HG02623 (cell line): Measurements from ENCODE around the gene PITPNM3.

ENCODE experiments used
- ATAC-seq: cut with Tn5 transposase; IDR thresholded peaks from one replicate; pipeline ENCODE4 v1.9.1; 2021; ENCODE audit warnings: moderate library complexity; ENCODE audit not compliant: unreplicated experiment

Gene PITPNM3

DNA sequence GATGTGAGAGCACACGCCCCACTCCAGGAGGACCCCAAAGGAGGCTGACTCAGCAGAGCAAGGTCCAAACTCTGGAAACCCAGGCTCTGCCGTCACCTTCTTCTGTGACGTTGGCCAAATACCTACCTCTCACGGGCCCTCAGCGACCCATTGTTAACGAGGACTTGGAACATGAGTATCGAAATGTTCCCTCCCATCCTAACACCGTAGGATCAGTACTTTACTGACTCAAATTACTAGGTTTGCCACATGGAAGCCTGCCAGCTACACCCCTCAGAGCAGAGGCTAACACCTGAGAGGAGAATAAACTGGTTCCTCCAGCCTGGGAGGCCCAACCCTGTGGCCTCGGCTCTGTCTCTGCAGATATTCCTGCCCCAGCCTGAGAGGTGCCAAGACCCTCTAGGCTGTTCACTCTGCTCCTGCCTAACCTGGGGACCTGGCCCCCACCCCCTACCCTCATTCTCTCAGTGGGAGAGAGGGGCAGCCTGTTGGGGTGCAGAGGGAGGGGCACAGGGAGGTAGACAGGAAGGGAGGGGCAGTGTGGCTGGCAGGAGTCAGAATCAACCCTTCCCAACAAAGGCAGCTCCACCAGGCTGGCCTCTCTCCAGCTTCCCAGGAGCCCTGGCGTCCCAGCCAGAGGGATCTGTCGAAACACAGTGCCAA lies 4.4 kb downstream of the PITPNM3 start:
- ATAC-seq: no peak

DNA sequence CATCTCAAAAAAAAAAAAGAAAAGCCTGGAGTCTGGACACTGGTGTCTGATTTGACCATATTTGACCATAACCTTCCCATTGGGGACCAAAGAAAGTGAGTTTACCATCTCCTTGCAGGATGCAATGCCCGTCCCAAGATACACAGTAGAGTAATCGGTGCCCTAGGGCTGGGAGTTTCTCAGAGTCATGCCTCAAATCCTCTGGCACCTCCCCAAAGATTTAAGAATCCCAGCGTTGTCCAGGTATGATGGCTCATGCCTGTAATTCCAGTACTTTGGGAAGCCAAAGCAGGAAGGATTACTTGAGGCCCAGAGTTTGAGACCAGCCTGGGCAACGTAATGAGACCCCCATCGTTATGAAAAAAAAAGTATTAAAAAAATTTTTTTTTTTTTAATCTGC lies 5.0 kb downstream of the PITPNM3 start:
- no peak for ATAC-seq

DNA sequence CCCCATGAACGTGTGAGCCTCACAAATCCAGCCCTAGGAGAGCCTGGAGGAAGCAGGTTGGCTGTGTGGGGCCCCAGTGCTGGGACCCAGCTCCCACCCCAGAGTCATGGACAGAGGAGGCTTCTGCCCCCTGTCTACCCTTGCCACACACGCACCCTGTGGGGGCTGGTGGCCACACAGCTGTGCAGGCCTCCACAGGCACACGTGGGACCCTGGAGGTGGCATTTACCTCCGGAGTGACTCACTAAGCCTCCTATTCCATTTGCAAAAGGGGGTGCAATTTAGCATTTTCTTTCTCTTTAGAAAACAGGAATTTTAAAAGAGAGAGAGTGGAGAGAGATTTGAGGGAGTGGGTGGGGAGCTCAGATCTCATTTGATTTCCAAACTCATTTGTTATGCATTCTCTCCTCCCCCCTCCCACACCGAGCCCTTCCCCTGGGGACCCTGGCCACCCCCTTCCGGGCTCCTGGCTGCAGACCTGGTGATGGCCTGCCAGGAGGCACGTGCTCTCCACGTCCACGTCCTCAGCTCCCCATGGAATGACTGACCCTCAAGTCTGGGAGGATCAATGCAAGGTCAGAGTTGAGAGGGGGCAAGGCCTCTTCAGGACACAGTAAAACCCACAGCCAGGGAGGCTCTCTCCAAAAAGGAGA lies 6.8 kb downstream of the PITPNM3 start:
- no peak for ATAC-seq

DNA sequence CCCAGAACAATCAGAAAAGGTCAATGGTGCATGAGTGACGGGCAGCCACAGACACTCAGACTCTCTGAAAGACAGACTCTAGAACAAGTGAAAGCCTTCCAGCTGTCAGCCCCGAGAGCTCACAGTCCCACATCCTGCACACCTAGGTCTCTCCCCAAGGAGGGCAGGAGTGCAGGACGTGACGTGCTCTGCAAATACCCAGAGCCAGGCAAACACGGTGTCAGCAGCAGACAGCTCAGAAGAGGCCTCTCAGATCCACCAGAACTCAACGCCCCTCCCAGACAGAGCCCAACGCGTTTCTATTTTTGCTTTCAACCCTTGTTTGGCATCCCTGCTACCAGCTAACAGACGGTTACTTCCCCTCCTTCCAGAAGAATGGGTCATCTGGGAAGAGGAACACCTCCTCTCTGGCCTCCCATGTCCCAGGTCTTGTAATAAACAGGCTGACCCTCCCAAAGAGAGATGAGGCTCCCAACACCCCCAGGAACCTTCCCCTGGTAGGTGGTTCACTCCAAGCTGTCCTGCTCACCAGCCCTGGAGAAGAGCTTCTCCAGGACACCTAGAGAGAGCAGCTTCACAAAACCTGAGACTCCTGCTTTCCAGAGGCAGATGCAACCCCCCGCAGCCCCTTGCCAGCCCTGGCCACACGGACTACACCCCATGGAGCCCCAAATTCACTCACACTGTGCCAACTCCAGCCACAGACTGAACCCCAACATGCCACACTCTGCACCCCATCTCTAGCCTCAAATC lies 7.6 kb downstream of the PITPNM3 start:
- ATAC-seq: no peak

DNA sequence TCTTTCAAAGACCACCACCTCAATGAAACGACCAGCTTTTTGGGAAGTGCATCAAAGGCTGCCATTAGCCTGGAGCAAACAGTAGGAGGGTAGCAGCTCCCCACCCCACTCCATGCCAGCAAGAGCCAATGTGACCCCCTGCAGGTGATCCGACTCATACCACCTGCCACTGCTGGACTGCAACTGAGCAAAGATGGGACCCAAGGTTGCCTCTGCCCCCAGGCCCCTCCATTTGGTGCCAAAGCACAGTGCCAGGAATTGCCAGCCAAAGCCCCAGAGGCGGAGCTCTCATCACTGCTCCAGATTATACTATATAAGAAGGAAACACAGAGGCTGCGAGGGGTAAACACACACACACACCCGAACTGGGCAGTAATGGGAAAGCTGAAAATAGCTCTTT lies 8.3 kb downstream of the PITPNM3 start:
- no peak for ATAC-seq

DNA sequence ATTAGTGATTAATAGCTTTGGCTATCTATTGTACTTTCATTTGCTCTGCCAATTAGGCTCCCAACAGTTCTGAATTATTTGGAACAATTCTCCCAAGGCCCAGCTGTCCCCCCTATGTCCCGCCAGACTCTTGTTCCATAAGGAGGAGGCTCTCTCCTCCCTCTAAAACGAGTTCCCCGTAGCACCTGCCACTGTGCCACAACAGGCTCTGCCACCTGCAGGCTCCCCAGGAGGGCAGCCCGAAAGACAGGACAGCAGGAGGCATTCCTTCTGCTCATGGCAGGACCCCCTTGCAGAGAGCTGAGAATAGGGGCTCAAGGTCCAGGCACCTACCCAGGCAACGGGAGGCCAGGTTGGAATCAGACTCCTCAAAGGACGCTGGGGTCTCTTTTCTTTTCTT lies 9.0 kb downstream of the PITPNM3 start:
- no peak for ATAC-seq

DNA sequence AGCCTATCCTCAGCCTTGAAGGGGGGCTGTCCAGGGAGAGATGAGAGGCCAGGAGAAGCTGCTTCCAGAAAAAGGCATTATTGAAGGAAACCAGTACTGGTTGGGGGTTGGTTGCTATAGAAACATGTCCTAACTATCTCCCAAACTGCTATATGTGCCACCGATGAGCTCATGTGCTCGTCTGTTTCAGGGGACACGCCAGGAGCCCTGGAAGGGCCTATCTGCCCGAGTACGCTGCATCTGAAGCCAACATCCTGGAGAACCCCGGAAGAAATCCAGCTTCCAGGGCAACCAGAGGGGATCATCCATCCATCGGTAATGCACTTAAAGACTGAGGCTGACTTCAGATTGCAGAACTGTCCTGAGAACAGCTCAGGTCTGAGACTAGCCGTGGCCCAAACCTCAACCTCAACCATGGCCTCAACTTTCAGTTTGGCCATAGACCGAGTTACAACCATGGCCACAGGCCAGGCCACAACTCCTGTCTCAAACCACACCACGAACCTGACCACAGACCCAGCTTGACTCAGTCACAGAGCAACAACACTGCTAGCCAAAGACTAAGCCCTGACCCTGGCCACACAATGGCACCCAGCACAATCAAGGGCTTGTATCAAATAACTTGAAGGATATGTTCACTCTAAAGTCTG lies 10.2 kb downstream of the PITPNM3 start:
- ATAC-seq: no peak

DNA sequence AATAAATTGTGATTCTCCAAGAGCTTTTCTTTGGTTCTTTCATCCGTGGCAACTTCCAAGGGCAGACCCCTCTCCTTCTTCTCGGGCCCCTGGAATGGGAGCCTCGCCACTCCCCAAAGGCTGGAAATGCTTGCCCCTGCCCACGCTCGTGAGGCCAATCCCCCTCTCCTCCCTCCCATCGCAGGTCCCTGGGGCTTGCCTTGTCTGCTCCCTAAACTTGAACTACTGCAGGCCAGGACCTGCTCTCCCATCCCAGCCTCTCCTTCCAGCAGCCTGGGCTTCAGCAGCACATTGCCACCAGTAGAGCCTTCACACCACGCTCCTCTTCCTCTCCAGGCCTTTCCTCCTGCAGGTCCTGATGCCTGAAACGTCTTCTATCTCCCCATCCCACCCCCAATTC lies 11.1 kb downstream of the PITPNM3 start:
- ATAC-seq: no peak

DNA sequence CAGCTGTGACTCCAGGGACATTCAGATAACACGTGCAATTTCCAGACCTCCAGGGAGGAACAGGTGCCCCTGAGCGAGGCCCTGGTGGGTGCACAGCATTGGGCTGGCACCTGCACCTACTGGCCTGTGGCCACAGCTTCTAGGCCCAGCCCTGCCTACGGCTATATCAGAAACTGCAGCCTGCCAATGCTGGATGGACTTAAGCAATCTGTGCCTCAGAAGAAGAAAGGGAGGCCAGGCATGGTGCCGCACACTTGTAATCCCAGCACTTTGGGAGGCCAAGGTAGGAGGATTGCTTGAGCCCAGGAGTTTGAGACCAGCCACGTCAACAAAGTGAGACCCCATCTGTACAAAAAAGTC lies 12.4 kb downstream of the PITPNM3 start:
- ATAC-seq: no peak

DNA sequence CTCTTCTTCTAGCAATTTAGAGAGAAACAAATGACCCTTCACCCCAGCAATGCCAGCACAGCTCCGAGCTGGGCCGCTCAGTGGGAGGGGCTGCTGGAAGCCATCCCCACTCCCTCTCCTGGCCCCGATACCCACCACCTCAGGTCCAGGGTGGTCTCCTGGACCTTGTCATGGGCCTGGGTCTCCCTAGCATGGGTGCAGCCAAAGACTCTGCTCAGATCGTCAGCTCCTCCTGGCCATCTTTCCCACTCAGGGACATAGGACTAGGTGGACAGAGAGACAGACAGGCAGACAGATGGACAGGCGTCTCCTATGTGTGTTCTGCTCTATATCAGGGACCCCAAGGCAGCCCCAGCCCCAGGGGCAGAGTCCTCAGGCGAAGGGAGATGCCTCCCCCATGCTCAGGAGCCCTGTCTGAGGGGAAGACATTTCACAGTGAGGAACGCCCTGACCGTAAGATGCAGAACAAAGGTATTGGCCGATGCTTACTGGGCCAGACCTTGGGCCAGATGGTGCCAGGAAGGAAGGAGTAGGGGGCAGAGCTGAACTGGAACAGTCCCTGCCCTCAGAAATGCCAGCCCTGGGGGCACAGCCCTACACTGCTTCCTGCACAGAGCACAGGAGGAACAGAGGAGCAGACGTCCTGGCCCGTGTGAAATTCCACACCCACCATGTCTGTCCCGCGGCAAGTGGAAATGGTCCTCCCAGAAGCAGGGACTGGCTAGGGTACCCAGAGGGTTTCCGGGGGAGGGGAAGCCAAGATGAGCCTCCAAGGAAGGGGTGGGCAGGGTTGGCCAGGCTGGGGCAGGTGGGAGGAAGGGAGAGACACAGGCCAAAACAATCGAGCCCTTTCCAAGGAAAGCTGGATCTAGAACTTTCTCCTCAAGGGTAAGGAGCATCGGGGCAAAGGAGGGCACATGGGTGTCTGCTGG lies 13.0 kb downstream of the PITPNM3 start:
- no peak for ATAC-seq

DNA sequence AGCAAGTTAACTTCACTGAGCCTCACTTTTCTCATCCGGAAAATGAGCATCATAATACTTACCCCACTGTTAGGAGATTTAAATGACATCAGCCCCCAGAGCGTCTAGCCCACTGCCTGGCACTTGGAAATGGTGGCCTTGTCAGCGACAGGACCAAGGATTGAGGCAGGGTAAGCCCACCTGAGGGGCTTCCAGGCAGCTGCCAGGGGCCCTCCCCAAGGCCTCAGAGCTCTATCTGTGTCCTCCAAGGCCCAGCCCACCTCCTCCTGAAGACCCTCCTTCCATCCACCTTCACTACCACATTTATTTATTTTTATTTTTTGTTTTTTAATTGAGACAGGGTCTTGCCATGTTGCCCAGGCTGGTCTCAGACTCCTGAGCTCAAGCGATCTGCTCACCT lies 13.8 kb downstream of the PITPNM3 start:
- ATAC-seq: no peak

DNA sequence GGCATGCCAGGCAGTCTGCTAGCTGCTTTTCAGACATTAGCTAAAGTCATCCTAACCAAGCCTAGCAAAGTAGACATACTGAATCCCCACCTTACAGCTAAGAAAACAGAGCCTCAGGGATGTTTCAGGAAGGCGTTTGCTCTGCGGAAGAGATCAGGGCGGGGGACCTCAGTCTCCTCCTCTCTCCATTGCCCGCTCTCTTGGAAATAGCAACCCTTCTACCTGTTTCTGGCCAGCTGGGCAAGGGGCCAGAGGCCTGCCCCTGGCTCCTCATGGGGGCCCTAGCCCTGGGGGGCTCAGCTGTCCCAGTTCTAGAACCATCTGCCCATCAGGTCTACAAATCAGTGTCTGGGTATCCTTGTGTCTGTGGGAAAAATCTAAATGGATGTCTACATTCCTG lies 14.5 kb downstream of the PITPNM3 start:
- no peak for ATAC-seq

DNA sequence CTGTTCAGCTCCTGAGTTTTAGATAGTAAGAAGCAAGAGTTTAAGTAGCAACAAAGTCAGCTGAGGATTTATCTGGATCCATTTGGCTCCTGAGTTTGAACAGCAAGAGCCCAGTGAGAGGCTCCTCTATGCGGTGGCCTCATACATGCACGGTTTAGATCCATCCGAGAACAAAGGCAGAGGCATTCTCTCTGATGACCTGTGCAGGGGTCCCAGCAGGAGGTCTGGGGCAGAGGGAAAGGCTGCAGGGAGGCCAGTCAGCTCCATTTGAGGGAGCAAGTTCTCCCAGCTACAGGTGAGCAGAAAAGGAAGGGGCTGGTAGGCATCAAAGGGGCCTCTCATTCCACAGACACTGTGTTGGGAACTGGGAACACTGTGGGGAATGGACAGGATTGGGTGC lies 16.5 kb downstream of the PITPNM3 start:
- no peak for ATAC-seq

DNA sequence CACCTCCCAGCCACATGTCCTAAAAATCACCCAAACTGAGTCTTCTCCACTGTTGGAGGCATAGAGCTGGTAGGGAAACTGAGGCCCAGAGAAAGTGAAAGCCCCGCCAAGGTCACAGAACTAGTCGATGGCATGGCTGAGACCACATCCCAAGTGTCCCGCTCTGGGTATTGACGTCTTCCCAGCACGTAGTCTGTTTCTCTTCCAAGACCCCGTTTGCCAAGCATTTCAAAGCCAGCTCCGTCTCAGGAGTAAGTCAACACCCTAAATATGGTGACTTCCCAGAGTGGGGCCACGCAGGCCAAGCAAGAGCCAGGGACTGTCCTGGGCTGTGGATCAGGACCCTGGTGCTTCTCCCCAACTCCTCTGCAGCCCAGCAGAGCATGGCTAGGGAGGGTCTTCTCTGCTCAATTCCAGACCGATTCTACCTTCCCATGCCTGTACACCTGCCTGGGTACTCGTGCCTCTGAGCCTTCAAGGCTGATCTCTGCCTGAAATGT lies 19.7 kb downstream of the PITPNM3 start:
- ATAC-seq: no peak

DNA sequence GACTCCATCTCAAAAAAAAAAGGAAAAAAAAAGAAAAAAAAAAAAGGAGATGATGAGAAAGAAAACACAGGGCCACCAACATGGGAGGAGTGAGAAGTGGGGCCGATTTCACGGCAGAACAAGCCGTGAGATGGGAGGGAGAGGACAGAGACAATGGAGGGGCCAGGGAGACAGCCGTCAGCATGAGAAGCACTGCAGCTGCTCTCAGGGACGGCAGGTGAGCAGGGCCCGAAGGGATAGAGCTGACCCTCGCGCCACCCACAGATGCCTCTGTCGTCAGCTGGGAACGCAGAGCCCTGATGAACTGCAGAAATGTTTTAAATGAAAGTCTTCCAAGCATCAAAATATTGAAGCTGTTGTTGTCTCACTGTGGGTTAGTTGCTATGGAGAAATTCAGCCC lies 20.3 kb downstream of the PITPNM3 start:
- no peak for ATAC-seq

DNA sequence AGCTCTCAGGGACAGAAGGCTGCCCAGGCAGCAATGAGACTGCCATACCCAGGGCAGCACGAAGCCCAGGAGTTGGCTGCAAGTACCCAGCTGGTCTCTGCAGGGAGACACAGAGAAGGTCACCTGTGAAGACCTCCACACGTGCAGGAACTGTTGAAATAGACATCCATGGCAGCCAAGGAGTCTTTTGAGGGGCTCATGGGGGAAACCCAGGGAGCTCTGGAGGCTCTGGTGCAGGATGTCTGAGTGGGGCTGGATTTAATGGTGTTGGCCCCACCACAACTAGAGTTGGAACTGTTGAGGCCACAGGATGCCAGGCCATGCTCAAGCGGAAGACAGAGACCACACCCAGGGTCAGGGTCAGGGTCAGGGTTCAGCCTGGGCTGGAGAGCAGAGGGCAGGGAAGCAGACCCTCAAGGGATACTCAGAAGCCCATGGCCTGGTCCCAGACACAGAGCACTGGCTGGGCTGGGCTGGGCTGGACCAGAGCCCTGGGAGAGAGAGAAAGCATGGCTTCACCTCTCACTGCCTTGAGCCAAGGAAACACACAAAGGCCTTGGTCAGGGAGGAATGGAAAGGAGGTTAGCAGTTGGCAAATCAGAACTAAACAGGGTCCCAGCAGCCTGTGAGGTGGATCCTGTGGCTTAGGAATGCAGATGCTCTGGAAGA lies 21.4 kb downstream of the PITPNM3 start:
- no peak for ATAC-seq

DNA sequence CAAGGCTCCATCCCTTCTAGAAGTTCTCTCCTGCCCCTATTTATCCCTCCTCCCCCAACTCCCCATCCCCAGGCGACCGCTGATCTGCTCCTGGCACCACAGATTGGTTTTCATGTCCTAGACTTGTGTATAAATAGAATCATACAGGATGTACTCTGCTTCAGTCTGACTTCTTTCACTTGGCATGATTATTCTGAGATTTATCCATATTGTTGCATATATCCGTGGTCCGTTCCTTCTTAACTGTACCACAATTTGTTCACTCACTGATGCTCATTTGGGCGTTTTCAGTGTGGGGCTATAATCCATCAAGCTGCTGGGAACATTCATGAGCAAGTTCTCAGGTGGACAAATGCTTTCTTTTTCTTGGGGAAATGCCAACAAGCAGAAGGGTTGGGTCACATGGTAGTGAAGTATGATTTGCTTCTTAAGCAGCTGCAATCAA lies 23.9 kb downstream of the PITPNM3 start:
- no peak for ATAC-seq

DNA sequence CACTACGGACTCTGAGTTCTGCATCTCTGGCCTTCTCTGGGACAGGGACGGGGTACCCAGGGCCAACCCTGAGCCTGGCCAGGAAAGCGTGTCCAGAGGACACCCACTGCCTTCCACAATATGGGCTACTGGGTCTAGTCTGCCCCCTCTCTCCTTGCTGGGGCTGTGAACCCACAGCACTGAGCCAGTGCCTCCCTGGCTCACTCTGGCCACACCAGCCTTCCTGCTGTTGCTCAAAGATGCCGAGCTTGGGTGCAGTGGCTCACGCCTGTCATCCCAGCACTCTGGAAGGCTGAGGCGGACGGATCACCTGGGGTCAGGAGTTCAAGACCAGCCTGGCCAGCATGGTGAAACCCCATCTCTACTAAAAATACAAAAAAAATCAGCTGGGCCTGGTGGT lies 24.8 kb downstream of the PITPNM3 start:
- no peak for ATAC-seq

DNA sequence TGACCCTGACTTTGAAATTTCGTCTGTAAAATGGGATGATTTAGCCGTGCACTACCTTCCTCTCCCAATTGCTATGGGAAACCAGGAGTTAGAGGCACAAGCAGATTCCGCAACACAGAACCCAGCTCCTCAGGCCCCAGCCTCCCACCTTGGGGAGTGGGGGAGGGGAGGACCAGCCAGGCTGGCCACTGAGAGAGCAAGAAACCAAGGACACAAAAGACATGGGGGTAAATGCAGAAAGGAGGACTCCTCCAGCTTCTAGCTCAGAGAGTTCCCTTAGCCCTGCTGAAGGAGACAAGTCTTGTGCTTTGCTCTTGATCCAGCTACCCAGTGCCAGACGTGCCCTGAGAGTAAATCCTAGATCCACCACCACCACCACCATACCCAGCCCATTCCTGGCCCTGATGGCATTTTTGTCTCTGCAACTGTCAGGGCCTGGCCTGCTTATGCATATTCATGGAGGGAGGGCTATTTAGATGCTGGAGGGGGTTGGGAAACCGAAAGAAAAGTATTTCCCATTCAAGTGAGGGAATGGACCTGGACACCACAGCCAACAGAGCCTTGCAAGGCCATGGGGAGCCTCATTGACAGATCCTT lies 25.9 kb downstream of the PITPNM3 start:
- ATAC-seq: no peak

DNA sequence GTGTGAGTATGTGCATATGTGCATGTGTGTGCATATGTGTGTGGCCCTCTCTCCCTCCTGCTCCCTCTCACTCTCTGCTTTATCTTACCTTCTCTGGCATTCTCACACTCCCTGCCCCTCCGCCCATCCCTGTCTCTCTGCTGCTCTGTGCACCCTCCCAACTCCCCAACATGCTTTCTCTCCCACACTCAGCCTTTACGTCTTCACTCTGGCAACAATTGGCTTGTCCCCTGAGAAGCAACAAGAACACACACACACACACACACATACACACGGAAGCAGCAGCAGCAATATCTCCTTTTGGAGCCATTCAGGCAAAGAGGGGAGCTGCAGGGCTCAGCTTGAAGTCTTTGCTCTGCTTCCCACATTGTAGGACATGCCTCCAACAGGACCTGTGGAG lies 27.8 kb downstream of the PITPNM3 start:
- ATAC-seq: no peak
